GM18507 (cell line): ENCODE measurements around the gene VPS16.

Experiments
- DNase-seq: peaks from one replicate; pipeline ENCODE4 v3.0.0; 2011; ENCODE audit warnings: low read depth; ENCODE audit not compliant: insufficient read length; ENCODE audit errors: extremely low spot score
- FAIRE-seq: peaks from 2 replicates; lab custom pipeline; 2011; peaks lifted over from hg19 to GRCh38; lab: Jason Lieb, UNC

The VPS16 gene

GRCh38 chr20:2840138-2840966, at the start of gene VPS16, which contains the start of gene PCED1A:
Gene VPS16, plus strand, starts transcription at chr20:2840745. Its CDS starts 30 bp downstream, at chr20:2840775.
Gene PCED1A, minus strand, starts transcription at chr20:2840655. Its CDS starts 743 bp downstream, at chr20:2839912.
- FAIRE-seq (peak; percentile 84), DNase-seq (peak; percentile 98)

- DNase-seq (no peak), FAIRE-seq (no peak)
Measured at GRCh38 chr20:2793471-2793870, 47.1 kb upstream of the VPS16 start.

GRCh38 chr20:2794202-2794748, 46.3 kb upstream of the VPS16 start:
- FAIRE-seq, result no peak
- no peak for DNase-seq

GRCh38 chr20:2794866-2795447, 45.6 kb upstream of the VPS16 start:
- DNase-seq (no peak), FAIRE-seq (no peak)

GRCh38 chr20:2795451-2795850, 45.1 kb upstream of the VPS16 start:
- DNase-seq, result no peak
- FAIRE-seq, result no peak

- no peak for FAIRE-seq
- DNase-seq, result no peak
Measured at GRCh38 chr20:2796011-2796660, 44.4 kb upstream of the VPS16 start.

- no peak for DNase-seq
- FAIRE-seq, result no peak
Measured at GRCh38 chr20:2797136-2797983, 43.2 kb upstream of the VPS16 start.

- no peak for DNase-seq
- no peak for FAIRE-seq
Measured at GRCh38 chr20:2798095-2798805, 42.3 kb upstream of the VPS16 start.

GRCh38 chr20:2798814-2799213, 41.7 kb upstream of the VPS16 start:
- FAIRE-seq, result peak; percentile 67
- DNase-seq, result no peak

GRCh38 chr20:2799271-2799670, 41.3 kb upstream of the VPS16 start:
- DNase-seq (no peak), FAIRE-seq (peak; percentile 15)

- no peak for DNase-seq
- peak; percentile 64 for FAIRE-seq
Measured at GRCh38 chr20:2799688-2800520, 40.6 kb upstream of the VPS16 start.

- DNase-seq (peak; percentile 54), FAIRE-seq (peak; percentile 88)
Measured at GRCh38 chr20:2800521-2801285, 39.8 kb upstream of the VPS16 start, which contains the start of gene CPXM1. Gene CPXM1, minus strand, starts transcription at chr20:2800627. Its CDS starts 55 bp downstream, at chr20:2800572.

GRCh38 chr20:2801286-2801728, 39.2 kb upstream of the VPS16 start:
- FAIRE-seq, result no peak
- no peak for DNase-seq

- FAIRE-seq, result no peak
- no peak for DNase-seq
Measured at GRCh38 chr20:2804041-2804828, 36.3 kb upstream of the VPS16 start.

GRCh38 chr20:2804852-2805688, 35.5 kb upstream of the VPS16 start:
- FAIRE-seq (no peak), DNase-seq (no peak)
